ENCODE results near the gene LAMC3. TPM values are rescaled to one million over a fixed set of nuclear protein-coding genes. Genes with fewer than 3 reads are reported as not detected.

The LAMC3 gene
- total and polyA plus RNA-seq, 2 experiments from 2014 or later: 29.5 to 43.4 TPM

DNA sequence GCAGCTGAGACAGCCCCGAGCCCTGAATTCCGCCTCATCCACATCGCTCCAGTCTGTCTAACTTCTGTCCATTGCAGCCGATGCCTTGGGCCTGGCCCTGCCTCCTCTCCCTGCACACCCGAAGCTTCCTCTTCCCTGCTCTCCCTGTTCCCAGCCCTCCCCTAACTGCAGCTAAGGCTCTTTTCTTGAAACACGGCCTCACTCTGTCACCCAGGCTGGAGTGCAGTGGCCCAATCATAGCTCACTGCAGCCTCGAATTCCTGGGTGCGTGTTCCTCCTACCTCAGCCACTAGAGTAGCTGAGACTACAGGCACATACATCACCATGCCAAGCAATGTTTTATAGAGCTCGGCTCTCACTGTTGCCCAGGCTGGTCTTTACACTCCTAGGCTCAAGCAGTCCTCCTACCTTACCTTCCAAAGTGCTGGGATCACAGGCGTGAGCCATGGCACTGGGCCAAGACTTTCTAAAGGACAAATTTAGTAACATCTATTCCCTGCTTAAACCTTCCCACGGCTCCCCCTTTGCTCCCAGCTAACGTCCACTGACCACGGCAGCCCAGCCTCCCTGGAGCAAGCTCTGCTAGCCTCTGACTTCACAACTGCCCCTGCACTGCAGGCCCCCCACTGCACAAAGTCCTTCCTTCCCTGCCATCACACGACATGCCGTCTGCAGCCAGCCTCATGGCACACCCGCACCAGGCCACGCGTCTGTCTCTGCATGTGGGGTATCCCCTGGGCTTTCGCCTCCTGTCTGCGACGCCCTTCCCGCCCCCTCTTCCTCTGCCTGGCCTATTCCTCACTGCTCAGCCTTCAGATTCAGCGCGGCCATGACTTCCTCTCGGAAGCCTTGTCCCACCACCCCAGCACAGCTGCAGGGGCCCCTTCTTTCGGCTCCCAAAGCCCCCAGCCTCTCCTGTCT, 28.6 kb downstream of the LAMC3 start:
- Histone ChIP-seq H4K20me1 (ENCODE audit: insufficient read depth, poor library complexity, severe bottlenecking) (no peaks in the 10 kb centered on the region), H3K9me2 (replicated peaks; ENCODE audit: insufficient read depth) (no peaks in the 10 kb centered on the region), H3K9me3 (ENCODE audit: low read depth) (no peaks in the 10 kb centered on the region), H3K27ac (peak overlapping the region; percentile 59), H3K4me3 (no peak overlapping the region), H3K79me2 (no peaks in the 10 kb centered on the region), H2AFZ (no peak overlapping the region), H3K36me3 (replicated peaks; ENCODE audit: insufficient read depth, low read depth) (no peaks in the 10 kb centered on the region), H3K4me1 (ENCODE audit: insufficient read depth) (peaks cover 13% of the 10 kb centered on the region), H3K27me3 (no peaks in the 10 kb centered on the region), H3K4me2 (no peak overlapping the region)
- 65% methylated on average over 26 of the region's 26 CpGs for WGBS (ENCODE audit: low lambda C conversion rate, missing lambda C conversion rate)
- TF ChIP-seq EZH2 (IDR thresholded peaks at IDR 0.05; ENCODE audit: borderline replicate concordance) (no peak), EZH2phosphoT487 (IDR thresholded peaks at IDR 0.05; ENCODE audit: low read depth, severe bottlenecking, unreplicated experiment) (no peak)
- TF ChIP-seq, protein P1, sequence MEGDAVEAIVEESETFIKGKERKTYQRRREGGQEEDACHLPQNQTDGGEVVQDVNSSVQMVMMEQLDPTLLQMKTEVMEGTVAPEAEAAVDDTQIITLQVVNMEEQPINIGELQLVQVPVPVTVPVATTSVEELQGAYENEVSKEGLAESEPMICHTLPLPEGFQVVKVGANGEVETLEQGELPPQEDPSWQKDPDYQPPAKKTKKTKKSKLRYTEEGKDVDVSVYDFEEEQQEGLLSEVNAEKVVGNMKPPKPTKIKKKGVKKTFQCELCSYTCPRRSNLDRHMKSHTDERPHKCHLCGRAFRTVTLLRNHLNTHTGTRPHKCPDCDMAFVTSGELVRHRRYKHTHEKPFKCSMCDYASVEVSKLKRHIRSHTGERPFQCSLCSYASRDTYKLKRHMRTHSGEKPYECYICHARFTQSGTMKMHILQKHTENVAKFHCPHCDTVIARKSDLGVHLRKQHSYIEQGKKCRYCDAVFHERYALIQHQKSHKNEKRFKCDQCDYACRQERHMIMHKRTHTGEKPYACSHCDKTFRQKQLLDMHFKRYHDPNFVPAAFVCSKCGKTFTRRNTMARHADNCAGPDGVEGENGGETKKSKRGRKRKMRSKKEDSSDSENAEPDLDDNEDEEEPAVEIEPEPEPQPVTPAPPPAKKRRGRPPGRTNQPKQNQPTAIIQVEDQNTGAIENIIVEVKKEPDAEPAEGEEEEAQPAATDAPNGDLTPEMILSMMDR (IDR thresholded peaks at IDR 0.05; ENCODE audit: poor library complexity): no peak
- peak; percentile 31 for DNase-seq (ENCODE audit: low spot score)

DNA sequence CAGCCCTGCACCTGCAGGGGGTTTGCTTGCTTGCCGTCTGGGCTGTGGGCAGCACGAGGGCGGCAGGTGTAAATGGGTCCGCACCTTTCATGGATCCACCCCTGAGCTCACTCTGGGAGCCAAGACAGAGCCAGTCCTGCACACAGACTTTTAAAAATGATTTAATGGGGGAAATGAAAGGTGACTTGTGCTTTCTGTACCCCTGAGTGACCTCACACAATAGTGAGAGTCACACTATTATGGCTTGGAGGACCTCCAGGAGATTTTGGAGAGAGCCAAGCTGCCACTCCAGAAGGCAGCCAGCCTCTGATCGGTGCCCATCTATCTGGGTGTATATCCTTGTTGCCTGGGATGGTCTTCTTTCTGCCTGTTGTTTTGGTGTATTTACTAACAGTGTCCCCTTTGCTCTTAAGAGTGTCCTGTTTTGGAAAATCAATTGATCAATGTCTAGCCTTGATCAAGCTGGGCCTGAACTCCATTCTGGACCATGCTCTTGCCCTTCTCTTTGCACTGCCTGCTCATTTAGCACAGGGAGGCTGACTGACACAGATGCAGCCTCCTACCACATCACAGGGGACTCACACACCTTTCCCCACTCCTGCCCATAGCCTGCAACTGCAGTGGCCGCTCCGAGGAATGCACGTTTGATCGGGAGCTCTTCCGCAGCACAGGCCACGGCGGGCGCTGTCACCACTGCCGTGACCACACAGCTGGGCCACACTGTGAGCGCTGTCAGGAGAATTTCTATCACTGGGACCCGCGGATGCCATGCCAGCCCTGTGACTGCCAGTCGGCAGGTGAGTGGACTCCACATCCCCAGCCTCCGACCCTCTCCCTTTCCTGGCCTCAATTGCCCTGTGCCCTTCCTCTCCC, 29.5 kb downstream of the LAMC3 start:
- Histone ChIP-seq H4K20me1 (ENCODE audit: insufficient read depth, poor library complexity, severe bottlenecking) (no peaks in the 10 kb centered on the region), H3K36me3 (replicated peaks; ENCODE audit: insufficient read depth, low read depth) (no peaks in the 10 kb centered on the region), H3K27ac (no peak overlapping the region), H3K79me2 (no peaks in the 10 kb centered on the region), H3K9me2 (replicated peaks; ENCODE audit: insufficient read depth) (no peaks in the 10 kb centered on the region), H3K4me2 (no peak overlapping the region), H3K9me3 (ENCODE audit: low read depth) (no peaks in the 10 kb centered on the region), H2AFZ (no peak overlapping the region), H3K27me3 (no peaks in the 10 kb centered on the region), H3K4me3 (no peak overlapping the region), H3K4me1 (ENCODE audit: insufficient read depth) (peaks cover 13% of the 10 kb centered on the region)
- 96% methylated on average over 19 of the region's 19 CpGs for WGBS (ENCODE audit: low lambda C conversion rate, missing lambda C conversion rate)
- TF ChIP-seq EZH2 (IDR thresholded peaks at IDR 0.05; ENCODE audit: borderline replicate concordance) (no peak), EZH2phosphoT487 (IDR thresholded peaks at IDR 0.05; ENCODE audit: low read depth, severe bottlenecking, unreplicated experiment) (no peak)
- TF ChIP-seq, protein P1 (IDR thresholded peaks at IDR 0.05; ENCODE audit: poor library complexity): no peak
- no peak for DNase-seq (ENCODE audit: low spot score)

DNA sequence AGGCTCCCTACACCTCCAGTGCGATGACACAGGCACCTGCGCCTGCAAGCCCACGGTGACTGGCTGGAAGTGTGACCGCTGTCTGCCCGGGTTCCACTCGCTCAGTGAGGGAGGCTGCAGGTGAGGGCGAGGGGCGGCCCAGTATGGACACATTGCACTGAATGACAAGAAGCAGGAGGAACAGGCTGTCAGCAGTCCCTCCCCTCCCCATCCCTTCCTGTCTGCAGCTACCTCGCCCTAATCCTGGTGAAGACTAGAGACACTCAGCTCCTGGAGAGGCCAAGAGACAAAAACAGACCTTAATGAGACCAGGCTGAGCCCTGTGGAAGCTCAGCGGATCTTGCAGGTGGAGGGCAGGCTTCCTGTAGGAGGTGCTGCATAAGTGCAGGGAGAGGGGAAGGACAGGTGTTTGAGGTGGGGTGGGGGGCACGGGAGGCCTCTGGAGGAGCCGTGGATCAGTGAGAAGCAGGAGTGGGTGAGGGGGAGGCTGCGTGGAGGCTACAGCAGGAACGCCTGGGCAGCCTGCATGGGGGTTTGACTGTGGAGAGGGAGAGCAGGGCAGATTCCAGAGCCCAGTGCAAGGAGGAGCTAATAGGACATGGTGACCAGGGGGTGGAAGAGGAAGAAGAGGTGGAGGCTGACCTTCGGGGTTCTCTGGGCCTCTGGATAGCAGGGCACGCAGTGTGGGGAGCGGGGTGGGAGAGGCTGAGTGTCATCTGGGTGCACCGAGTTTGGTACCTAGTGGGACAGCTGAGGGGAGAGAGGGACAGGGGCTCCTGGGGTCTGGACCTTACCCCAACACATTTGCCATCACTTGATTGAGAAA, 30.4 kb downstream of the LAMC3 start:
- Histone ChIP-seq H3K9me2 (replicated peaks; ENCODE audit: insufficient read depth) (no peaks in the 10 kb centered on the region), H4K20me1 (ENCODE audit: insufficient read depth, poor library complexity, severe bottlenecking) (no peaks in the 10 kb centered on the region), H3K4me3 (no peak overlapping the region), H3K27me3 (no peaks in the 10 kb centered on the region), H3K4me2 (no peak overlapping the region), H3K9me3 (ENCODE audit: low read depth) (no peaks in the 10 kb centered on the region), H2AFZ (no peak overlapping the region), H3K36me3 (replicated peaks; ENCODE audit: insufficient read depth, low read depth) (no peaks in the 10 kb centered on the region), H3K4me1 (ENCODE audit: insufficient read depth) (peaks cover 13% of the 10 kb centered on the region), H3K27ac (no peak overlapping the region), H3K79me2 (no peaks in the 10 kb centered on the region)
- no peak for DNase-seq (ENCODE audit: low spot score)
- no peak for TF ChIP-seq EZH2phosphoT487 (IDR thresholded peaks at IDR 0.05; ENCODE audit: low read depth, severe bottlenecking, unreplicated experiment)
- no peak for TF ChIP-seq EZH2 (IDR thresholded peaks at IDR 0.05; ENCODE audit: borderline replicate concordance)
- TF ChIP-seq, protein P1 (IDR thresholded peaks at IDR 0.05; ENCODE audit: poor library complexity): no peak
- 83% methylated on average over 17 of the region's 18 CpGs for WGBS (ENCODE audit: low lambda C conversion rate, missing lambda C conversion rate)
